HG03060 (cell line): ENCODE results near the gene WFDC1.

Experiments used
- ATAC-seq: cut with Tn5 transposase; IDR thresholded peaks from one replicate; pipeline ENCODE4 v1.9.1; 2021; ENCODE audit warnings: low read depth, moderate number of reproducible peaks; ENCODE audit not compliant: unreplicated experiment

The WFDC1 gene

GRCh38 chr16:84271866-84272265 lies 22.8 kb upstream of the WFDC1 start:
- ATAC-seq = no peak

GRCh38 chr16:84272740-84273320 lies 21.8 kb upstream of the WFDC1 start:
- no peak for ATAC-seq

GRCh38 chr16:84274515-84274914 lies 20.2 kb upstream of the WFDC1 start:
- ATAC-seq = no peak

- ATAC-seq = no peak
Observed at GRCh38 chr16:84275585-84276151, 19.0 kb upstream of the WFDC1 start.

- ATAC-seq = no peak
Observed at GRCh38 chr16:84277244-84277823, 17.3 kb upstream of the WFDC1 start.

- ATAC-seq = no peak
Observed at GRCh38 chr16:84278333-84278732, 16.3 kb upstream of the WFDC1 start.

GRCh38 chr16:84278968-84279367 lies 15.7 kb upstream of the WFDC1 start:
- no peak for ATAC-seq

- no peak for ATAC-seq
Observed at GRCh38 chr16:84279881-84280280, 14.8 kb upstream of the WFDC1 start.

GRCh38 chr16:84281074-84281473 lies 13.6 kb upstream of the WFDC1 start:
- ATAC-seq = no peak

GRCh38 chr16:84282533-84282932 lies 12.1 kb upstream of the WFDC1 start:
- no peak for ATAC-seq

GRCh38 chr16:84283314-84284153 lies 11.1 kb upstream of the WFDC1 start:
- no peak for ATAC-seq

- no peak for ATAC-seq
Observed at GRCh38 chr16:84284154-84284722, 10.4 kb upstream of the WFDC1 start.

GRCh38 chr16:84286578-84287240 lies 8.0 kb upstream of the WFDC1 start:
- no peak for ATAC-seq

GRCh38 chr16:84288902-84289301 lies 5.8 kb upstream of the WFDC1 start:
- ATAC-seq = no peak

GRCh38 chr16:84291226-84291625 lies 3.5 kb upstream of the WFDC1 start:
- no peak for ATAC-seq

- ATAC-seq = no peak
Observed at GRCh38 chr16:84292011-84292410, 2.7 kb upstream of the WFDC1 start.

- no peak for ATAC-seq
Observed at GRCh38 chr16:84293406-84293805, 1.3 kb upstream of the WFDC1 start.

- no peak for ATAC-seq
Observed at GRCh38 chr16:84294117-84294516, 561 bp upstream of the WFDC1 start.

GRCh38 chr16:84295203-84295860 lies 654 bp downstream of the WFDC1 start:
- ATAC-seq = no peak

- no peak for ATAC-seq
Observed at GRCh38 chr16:84298376-84298899, 3.8 kb downstream of the WFDC1 start.
